HG02943 (cell line): ENCODE measurements around the gene SENP1.

Experiments used
- ATAC-seq: cut with Tn5 transposase; IDR thresholded peaks from one replicate; pipeline ENCODE4 v1.9.1; 2021; ENCODE audit warnings: mild to moderate bottlenecking, low read depth, moderate library complexity; ENCODE audit not compliant: unreplicated experiment

Gene SENP1

DNA sequence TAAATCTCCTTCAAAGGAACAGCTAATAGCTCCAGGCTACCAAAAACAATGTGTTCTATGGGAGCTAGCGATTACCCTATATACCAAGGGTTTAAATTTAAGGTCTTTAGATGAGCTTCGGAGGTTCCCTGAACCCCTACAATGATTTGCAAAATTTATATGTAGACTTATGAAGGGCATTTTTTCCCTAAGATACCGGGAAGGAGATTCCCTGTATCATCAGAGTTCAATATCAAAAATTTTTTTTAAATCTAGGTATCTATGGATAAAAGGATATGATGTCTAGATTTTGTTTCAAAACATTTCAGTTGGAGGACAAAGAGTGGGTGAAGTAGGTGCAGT lies 83.7 kb downstream of the SENP1 start:
- ATAC-seq: no peak

DNA sequence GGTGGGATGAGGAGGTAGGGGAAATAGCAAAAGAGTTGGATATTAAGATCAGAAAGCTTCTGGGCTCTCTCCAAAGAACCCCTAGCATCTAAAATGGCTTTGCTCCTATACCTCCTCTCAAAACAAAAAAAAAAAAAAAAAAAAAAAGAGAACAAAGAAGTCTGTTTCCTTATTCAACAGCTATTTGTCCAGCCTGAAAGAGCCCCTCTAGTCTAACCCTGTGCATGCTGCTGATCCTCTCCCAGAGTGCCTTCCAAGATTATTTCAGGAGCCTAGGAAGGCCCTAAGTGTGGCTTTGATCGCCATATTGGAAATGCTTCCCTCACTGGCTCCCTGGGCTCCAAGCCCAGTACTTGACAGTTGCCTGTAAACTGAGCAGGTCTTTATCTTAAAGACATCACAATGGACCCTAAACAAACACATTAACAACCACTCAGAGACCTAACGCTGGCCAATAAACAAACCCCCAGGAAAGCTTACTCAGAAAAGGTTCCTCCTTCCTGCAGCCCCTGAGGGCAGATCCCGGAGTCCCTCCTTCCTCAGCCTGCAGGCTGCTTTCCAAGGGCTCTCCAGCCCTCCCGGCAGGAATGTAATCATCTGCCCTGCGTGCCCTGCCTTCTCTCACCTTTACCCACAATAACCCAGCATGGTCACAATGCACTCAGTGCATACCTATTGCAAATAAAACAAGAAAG lies 84.2 kb downstream of the SENP1 start:
- ATAC-seq: no peak

DNA sequence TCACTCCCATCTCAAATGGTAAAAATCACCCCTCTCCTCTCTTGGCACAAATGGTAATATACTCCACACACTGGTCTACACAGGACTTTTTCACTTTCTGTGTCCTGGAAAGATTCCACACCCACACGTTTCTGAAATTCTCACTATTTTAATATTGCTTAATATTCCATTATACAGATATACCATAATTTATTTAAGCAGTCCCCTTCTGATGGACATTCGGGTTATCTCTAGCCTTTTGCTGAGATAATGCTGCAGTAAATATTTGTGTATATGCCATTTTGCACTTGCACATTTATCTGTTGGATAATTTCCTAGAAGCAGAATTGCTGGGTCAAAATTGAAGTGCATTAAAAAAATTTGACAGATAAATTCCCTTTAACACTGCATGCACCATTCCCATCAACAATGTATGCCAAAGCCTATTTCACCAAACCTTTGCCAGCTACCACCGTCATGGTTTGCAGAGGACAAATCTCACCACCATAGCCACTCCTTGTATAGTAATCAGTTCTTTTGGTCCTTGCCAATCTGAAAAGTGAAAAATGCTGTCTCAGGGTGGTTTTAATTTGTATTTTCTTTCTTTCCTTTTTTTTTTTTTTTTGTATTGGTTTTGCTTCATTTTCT lies 86.1 kb downstream of the SENP1 start:
- ATAC-seq: no peak

- no peak for ATAC-seq
Observed at GRCh38 chr12:48018618-48018995, 87.3 kb downstream of the SENP1 start.

DNA sequence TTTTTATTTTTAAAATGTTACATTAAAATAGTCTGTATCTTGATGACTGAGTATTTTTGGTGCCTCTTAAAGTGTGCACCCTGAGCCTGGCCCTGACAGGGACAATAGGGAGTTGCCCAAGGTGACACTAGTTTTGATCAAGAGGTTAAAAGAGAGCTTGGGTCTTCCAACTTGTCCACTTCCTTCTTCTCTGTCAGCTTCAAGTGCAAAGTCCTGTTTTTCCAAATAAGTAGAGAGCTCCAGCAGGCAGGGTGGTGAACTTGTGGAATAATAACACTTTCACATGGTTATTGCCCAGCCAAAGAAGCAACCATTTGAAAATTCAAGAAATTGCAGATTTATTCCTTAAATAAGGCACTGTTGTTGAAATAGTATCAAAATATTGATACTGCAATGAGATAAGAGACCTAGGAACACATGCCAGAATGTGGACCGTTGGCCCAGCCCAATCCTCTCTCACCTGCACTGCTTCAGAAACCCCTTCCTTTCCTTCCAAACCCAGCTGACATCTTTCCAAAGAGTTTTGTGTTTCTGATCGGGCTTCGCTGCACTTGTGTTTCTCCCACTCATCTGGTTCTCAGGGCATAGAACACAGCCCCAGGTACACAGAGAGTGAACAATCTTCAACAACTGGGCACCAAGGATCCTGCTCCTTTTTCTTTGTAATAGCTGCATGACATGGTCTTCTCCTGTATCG lies 87.8 kb downstream of the SENP1 start:
- no peak for ATAC-seq

- no peak for ATAC-seq
Observed at GRCh38 chr12:48017496-48017895, 88.4 kb downstream of the SENP1 start.

- no peak for ATAC-seq
Observed at GRCh38 chr12:48016373-48017020, 89.4 kb downstream of the SENP1 start.

GRCh38 chr12:48015954-48016353 lies 89.9 kb downstream of the SENP1 start:
- no peak for ATAC-seq

DNA sequence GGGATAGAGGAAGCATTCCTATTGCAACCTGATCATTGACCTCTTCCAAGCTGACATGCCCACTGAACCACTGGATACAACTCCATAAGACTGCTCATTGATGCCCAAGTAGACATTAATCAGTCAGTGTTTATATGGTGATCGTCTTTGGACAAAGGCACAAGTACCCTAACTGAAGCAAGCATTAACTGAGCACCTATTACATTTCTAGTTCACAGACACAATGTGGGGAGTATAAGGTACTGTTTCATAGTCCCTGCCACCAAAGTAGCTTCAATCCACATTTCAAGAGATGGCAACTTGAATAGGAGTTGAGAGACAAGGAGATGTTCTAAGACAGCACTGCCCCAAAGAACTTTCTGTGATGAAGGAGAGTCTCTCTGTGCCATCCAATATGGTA lies 90.8 kb downstream of the SENP1 start:
- no peak for ATAC-seq

GRCh38 chr12:48013287-48013686 lies 92.6 kb downstream of the SENP1 start:
- ATAC-seq: no peak

- ATAC-seq: no peak
Observed at GRCh38 chr12:48012070-48012469, 93.8 kb downstream of the SENP1 start.

DNA sequence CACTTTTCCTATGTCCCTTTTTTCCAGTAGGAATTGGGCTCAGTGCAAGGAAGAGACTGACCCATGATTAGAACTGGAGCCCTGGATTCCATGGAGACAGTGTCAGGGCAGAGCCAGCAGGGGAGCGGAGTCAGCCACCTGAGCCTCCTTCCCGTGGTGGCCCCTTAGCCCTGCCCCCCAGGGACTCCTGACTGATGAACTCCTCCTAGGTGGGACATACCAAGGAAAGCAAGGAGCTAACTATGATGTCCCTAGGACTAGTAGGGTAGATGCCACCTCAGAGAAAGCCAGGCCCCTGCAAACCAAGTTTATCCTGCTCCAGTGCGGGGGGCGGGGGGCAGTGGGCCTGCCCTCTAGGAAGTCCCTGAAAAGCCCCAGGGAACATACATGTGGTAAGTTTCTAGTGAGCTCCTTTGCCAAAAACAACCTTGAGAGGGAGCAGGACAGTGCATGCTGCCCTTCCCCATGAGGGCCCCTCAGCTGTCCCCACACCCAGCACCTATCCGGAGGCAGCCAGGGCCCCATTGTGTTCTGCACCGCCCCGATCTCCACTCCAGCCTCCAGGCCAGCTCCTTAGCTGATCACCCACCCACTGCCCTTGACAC lies 95.4 kb downstream of the SENP1 start:
- no peak for ATAC-seq

GRCh38 chr12:48009471-48009870 lies 96.4 kb downstream of the SENP1 start:
- no peak for ATAC-seq

- no peak for ATAC-seq
Observed at GRCh38 chr12:48008950-48009349, 96.9 kb downstream of the SENP1 start.

DNA sequence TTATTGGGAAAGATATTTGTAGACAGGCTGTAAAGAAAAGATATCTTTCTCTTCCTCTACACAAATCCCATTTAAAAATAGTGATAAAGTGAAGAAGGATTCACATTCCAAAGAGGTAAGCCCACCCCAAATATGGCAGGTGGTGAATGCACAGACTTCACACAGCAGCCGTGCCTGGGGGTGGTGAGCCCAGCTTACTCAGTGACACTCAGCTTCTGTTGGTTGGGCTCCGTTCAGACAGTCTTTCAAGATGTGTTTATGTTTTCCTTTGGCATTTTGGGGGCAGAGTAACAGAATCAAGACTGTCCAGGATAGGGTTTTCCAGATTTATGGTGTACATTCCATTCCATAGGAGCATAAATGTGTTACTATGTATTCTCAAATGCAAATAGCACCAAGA lies 97.5 kb downstream of the SENP1 start:
- no peak for ATAC-seq

- no peak for ATAC-seq
Observed at GRCh38 chr12:48007206-48007605, 98.7 kb downstream of the SENP1 start.

DNA sequence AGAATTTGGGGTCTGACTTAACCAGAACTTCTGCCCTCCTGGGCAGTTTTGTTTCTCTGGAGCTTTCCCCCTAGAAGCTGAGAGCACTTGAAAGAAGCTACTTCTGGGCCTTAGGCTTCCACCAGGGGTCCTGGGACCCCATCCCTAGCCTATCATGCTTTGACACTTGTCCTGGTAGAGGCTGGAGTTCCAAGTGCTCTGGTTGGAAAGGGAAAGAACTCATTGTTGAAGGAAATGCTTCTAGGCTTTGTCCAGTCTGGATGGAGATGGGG lies 100.2 kb downstream of the SENP1 start:
- no peak for ATAC-seq

DNA sequence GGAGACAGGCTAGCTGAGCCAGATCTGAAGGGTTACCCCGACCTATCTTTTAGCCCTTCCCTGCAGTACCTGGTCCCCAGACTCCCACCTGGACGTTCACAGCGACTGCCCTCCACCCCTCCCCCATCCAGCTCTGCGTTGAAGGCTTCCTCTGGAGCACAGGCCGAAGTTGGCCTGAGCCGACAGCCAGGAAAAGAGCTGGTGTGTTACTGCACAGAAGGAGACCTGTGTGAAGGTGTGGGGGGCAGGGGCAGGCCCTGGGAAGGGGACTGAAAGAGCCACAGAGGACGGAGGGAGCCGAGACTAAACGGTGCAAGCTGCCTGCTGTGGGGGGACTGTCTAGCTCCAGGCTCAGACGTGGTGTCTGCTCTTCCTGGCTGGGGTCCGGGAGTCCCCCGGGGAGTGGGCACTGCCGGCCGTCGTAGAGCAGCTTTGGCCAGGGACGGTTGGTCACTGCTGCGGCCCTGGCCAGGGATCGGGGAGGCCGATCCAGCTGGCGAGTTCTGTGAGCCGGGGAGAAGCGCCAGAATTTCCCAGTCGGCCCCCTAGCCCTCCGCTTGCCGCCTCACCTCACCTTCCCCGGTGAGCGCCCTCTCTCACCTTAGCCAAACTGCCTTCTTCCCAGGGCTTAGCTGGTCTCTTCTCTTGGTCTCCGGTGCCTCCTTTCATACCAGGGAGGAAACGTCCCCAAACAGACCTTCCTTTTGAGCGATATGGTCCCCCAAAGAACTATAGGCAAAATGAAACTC lies 100.7 kb downstream of the SENP1 start:
- ATAC-seq: no peak

DNA sequence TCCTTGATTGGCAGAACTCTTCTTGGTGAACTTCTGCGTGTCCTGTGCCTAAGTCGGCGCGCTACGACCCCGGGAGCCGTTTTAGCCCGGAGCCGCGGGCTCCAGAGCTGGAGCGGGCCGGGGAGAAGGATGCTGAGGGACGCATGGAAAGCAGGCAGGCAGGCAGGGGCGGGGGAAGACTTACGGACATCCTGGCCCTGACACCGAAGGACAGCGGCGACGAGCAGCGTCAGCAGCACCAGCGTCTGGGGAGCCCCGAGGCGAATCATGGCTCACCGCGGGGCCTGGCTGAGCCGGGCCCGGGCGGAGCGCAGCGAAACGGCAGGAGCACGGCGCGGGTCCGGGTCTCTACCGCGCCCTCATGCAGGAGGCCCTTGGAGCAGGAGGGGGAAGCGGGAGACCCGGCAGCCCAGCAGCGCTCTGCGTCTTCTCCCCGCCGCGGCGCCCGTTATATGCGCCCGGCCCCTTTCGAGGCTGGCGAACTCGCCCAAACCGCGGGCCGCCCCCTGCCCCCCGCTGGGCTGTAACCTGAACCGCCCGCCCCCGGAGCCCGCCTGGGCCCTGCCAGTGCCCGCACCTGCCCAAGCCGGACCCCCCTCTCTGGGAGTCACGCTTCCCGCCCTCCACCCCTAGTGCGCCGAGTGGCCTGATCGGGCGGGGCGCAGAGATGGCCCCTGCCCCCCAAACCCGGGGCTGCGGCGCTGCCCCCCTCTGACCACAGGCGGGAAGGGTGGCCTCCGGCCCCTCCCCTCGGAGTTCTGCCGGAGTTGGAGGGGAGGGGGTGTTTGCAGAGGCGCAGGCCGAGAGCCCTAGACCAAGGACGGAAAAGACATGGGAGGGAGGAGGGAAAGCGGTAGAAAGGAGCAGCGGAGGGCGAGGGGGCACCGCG lies 101.6 kb downstream of the SENP1 start, which contains the start of gene COL2A1:
Gene COL2A1, minus strand, starts transcription at position 424 of the 889 bp plus-strand sequence. Its CDS starts 155 bp downstream, at position 269.
- no peak for ATAC-seq
